ENCODE measurements around the gene STIMATE.

GRCh38 chr3:52890735-52891134 lies 6.6 kb downstream of the STIMATE start:
- TF ChIP-seq POLR2A (IDR thresholded peaks at IDR 0.05) (no peak), CTCF (IDR thresholded peaks at IDR 0.05) (no peak)

Measured in lower leg skin (tissue), 3 donors.